Keratinocyte (primary cell): ENCODE results near the gene NEGR1.

Experiments used
- EZH2 ChIP-seq: IDR thresholded peaks from one replicate; pipeline ENCODE4 v1.6.1; 2012; ENCODE audit warnings: inconsistent platforms, mild to moderate bottlenecking, low read length, moderate library complexity
- TF ChIP-seq, protein P1 (sequence below), 3 experiments: IDR thresholded peaks in 1 of 3; conservative IDR thresholded peaks in 1 of 3; optimal IDR thresholded peaks in 1 of 3; 2 replicates in 2 of 3; 3 replicates in 1 of 3; pipeline versions ENCODE3 to v1.5.1; 2011; ENCODE audit warnings: low read length in 3 of 3, mild to moderate bottlenecking in 3 of 3, moderate library complexity in 2 of 3, control low read depth in 1 of 3, inconsistent platforms in 1 of 3; ENCODE audit not compliant: insufficient read depth in 2 of 3; ENCODE audit errors: extremely low read depth in 1 of 3

DNA sequence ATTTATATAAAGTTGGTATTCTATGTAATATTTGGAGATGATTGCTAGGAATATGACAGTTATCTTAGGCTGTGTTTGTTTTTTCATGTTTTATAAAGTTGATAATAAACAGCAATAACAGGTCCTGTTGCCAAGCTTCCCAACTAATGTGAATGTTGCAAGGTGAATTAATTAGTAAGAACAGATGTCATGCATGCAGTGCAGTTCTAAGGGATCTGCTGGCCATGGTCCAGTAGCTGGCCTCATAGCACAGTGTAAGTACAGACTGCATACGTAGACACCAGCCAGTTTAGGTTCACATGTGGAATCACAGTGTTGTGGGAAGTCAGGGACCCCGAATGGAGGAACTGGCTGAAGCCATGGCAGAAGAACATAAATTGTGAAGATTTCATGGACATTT, 478.2 kb downstream of the NEGR1 start:
- TF ChIP-seq, protein P1, sequence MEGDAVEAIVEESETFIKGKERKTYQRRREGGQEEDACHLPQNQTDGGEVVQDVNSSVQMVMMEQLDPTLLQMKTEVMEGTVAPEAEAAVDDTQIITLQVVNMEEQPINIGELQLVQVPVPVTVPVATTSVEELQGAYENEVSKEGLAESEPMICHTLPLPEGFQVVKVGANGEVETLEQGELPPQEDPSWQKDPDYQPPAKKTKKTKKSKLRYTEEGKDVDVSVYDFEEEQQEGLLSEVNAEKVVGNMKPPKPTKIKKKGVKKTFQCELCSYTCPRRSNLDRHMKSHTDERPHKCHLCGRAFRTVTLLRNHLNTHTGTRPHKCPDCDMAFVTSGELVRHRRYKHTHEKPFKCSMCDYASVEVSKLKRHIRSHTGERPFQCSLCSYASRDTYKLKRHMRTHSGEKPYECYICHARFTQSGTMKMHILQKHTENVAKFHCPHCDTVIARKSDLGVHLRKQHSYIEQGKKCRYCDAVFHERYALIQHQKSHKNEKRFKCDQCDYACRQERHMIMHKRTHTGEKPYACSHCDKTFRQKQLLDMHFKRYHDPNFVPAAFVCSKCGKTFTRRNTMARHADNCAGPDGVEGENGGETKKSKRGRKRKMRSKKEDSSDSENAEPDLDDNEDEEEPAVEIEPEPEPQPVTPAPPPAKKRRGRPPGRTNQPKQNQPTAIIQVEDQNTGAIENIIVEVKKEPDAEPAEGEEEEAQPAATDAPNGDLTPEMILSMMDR (optimal IDR thresholded peaks at IDR 0.05 in 1 of 3, IDR thresholded peaks at IDR 0.05 in 1 of 3, conservative IDR thresholded peaks at IDR 0.05 in 1 of 3; ENCODE audit: extremely low read depth in 1 of 3, insufficient read depth in 2 of 3, low read length in 3 of 3) = no peak
- TF ChIP-seq EZH2 = no peak
